Liver (tissue), 9 donors: Measurements from ENCODE around the gene NHS. TPM values are rescaled to one million over a fixed set of nuclear protein-coding genes. Genes with fewer than 3 reads are reported as not detected.

Experiments
- DNase-seq: peaks from one replicate; pipeline ENCODE4 v3.0.0-alpha.2; 2017; ENCODE audit warnings: low spot score
- H3K27ac ChIP-seq, 2 donors: one replicate each; pipeline ENCODE4 v1.7.0; 2013; ENCODE audit warnings: inconsistent platforms in 2 of 2, low read length in 2 of 2, control low read depth in 1 of 2, low read depth in 1 of 2, mild to moderate bottlenecking in 1 of 2
- H3K27me3 ChIP-seq, 4 donors: one replicate each; pipeline versions ENCODE4 v1.6.1 to v1.7.0; 2013; ENCODE audit warnings: low read length in 3 of 4, inconsistent platforms in 1 of 4, mild to moderate bottlenecking in 1 of 4, moderate library complexity in 1 of 4; ENCODE audit not compliant: control insufficient read depth in 4 of 4, insufficient read depth in 4 of 4
- H3K36me3 ChIP-seq, 4 donors: one replicate each; pipeline versions ENCODE4 v1.6.1 to v1.7.0; 2013; ENCODE audit warnings: low read length in 3 of 4, mild to moderate bottlenecking in 3 of 4, low read depth in 1 of 4, moderate library complexity in 1 of 4; ENCODE audit not compliant: control insufficient read depth in 4 of 4, insufficient read depth in 3 of 4
- H3K4me1 ChIP-seq, 4 donors: one replicate each; pipeline versions ENCODE4 v1.6.1 to v1.7.0; 2013; ENCODE audit warnings: low read length in 3 of 4, mild to moderate bottlenecking in 3 of 4, moderate library complexity in 1 of 4; ENCODE audit not compliant: control insufficient read depth in 4 of 4, insufficient read depth in 4 of 4
- H3K4me3 ChIP-seq, 3 donors: one replicate each; pipeline versions ENCODE4 v1.6.1 to v1.7.0; 2013; ENCODE audit warnings: low read length in 3 of 3, control low read depth in 1 of 3, low read depth in 1 of 3, mild to moderate bottlenecking in 1 of 3
- H3K9ac ChIP-seq, 2 donors: one replicate each; pipeline ENCODE4 v1.7.0; 2013; ENCODE audit warnings: low read length in 2 of 2, mild to moderate bottlenecking in 2 of 2, moderate library complexity in 2 of 2, control low read depth in 1 of 2, low read depth in 1 of 2
- H3K9me3 ChIP-seq, 4 donors: one replicate each; pipeline versions ENCODE4 v1.6.1 to v1.7.0; 2013; ENCODE audit warnings: low read length in 3 of 4; ENCODE audit not compliant: control insufficient read depth in 4 of 4
- ATF3 ChIP-seq: IDR thresholded peaks from 2 replicates; pipeline ENCODE4 v1.6.1; 2016; ENCODE audit warnings: antibody characterized with exemption
- CTCF ChIP-seq: fragments of 150-350 bp; IDR thresholded peaks from 2 replicates; pipeline ENCODE4 v1.5.1; 2017; ENCODE audit warnings: improper control_type of control experiment, low read depth, low read length; ENCODE audit not compliant: missing input control
- EGR1 ChIP-seq, 2 donors: IDR thresholded peaks; 2 replicates each; pipeline ENCODE4 v1.6.1; 2016 to 2018; ENCODE audit warnings: antibody characterized with exemption in 2 of 2, low read depth in 2 of 2
- FOXA1 ChIP-seq: IDR thresholded peaks from 2 replicates; pipeline ENCODE4 v1.6.1; 2016; ENCODE audit warnings: antibody characterized with exemption
- FOXA2 ChIP-seq: IDR thresholded peaks from 2 replicates; pipeline ENCODE4 v1.6.1; 2016; ENCODE audit warnings: antibody characterized with exemption
- GABPA ChIP-seq, 2 donors: IDR thresholded peaks in 1 of 2; conservative IDR thresholded peaks in 1 of 2; 2 replicates each; pipeline ENCODE4 v1.6.1; 2016; ENCODE audit warnings: antibody characterized with exemption in 2 of 2, mild to moderate bottlenecking in 1 of 2, moderate library complexity in 1 of 2
- HNF4A ChIP-seq, 2 donors: conservative IDR thresholded peaks; 2 replicates each; pipeline ENCODE4 v1.6.1; 2016; ENCODE audit warnings: antibody characterized with exemption in 2 of 2, mild to moderate bottlenecking in 2 of 2
- HNF4G ChIP-seq: IDR thresholded peaks from 2 replicates; pipeline ENCODE4 v1.6.1; 2016; ENCODE audit warnings: antibody characterized with exemption
- JUND ChIP-seq, 2 donors: IDR thresholded peaks; 2 replicates each; pipeline ENCODE4 v1.6.1; 2016; ENCODE audit warnings: antibody characterized with exemption in 2 of 2
- MAX ChIP-seq: IDR thresholded peaks from 2 replicates; pipeline ENCODE4 v1.6.1; 2016; ENCODE audit warnings: antibody characterized with exemption
- NR2F2 ChIP-seq: IDR thresholded peaks from 2 replicates; pipeline ENCODE4 v1.6.1; 2016; ENCODE audit warnings: antibody characterized with exemption
- RAD21 ChIP-seq, 2 donors: IDR thresholded peaks; 2 replicates each; pipeline ENCODE4 v1.6.1; 2016; ENCODE audit warnings: antibody characterized with exemption in 2 of 2, mild to moderate bottlenecking in 2 of 2
- REST ChIP-seq: IDR thresholded peaks from 2 replicates; pipeline ENCODE4 v1.6.1; 2016; ENCODE audit warnings: antibody characterized with exemption, mild to moderate bottlenecking
- RXRA ChIP-seq, 2 donors: IDR thresholded peaks; 2 replicates each; pipeline ENCODE4 v1.6.1; 2017 to 2018; ENCODE audit warnings: antibody characterized with exemption in 2 of 2, mild to moderate bottlenecking in 1 of 2
- SP1 ChIP-seq: IDR thresholded peaks from 2 replicates; pipeline ENCODE4 v1.6.1; 2018; ENCODE audit warnings: antibody characterized with exemption, mild to moderate bottlenecking
- TAF1 ChIP-seq: conservative IDR thresholded peaks from 2 replicates; pipeline ENCODE4 v1.6.1; 2016; ENCODE audit warnings: antibody characterized with exemption, mild to moderate bottlenecking
- YY1 ChIP-seq: IDR thresholded peaks from 2 replicates; pipeline ENCODE4 v1.6.1; 2016; ENCODE audit warnings: antibody characterized with exemption, mild to moderate bottlenecking
- ZBTB33 ChIP-seq: IDR thresholded peaks from 2 replicates; pipeline ENCODE4 v1.6.1; 2016; ENCODE audit warnings: antibody characterized with exemption
- WGBS: extraction: QIAGEN DNeasy Blood & Tissue Kit; methylation state at CpG from one replicate; pipeline ENCODE4 v1.1.7; 2013; 5-methylcytosine and 5-hydroxymethylcytosine counted together
- polyA plus RNA-seq, 2 donors: library from polyadenylated mRNA; stranded (reverse) in 1 of 2; unstranded in 1 of 2; fragments of 200-250 nt in 1 of 2; fragments of >200 nt in 1 of 2; fragmentation: Nextera tagmentation in 1 of 2; extraction: Ambion mirVana in 1 of 2; gene quantifications; one replicate each; pipeline versions ENCODE4 v1.2.1 to v1.2.3, GENCODE V29; 2013 to 2015
- total RNA-seq, 2 donors: library from RNA; depleted of rRNA; stranded (reverse); fragments of >200 nt; gene quantifications; one replicate each; pipeline ENCODE4 v1.2.3, GENCODE V29; 2014
- donor health status: healthy.
- donor health status: healthy.
- donor health status: healthy.
- donor health status: healthy.
- donor health status: healthy.

NHS gene
- total and polyA plus RNA-seq, 4 donors = 0.03 to 0.17 (median 0.10) TPM

GRCh38 chrX:17527135-17527701, 152.2 kb downstream of the NHS start:
- Histone ChIP-seq H3K9ac (no peak overlapping the region), H3K27ac (no peak overlapping the region), H3K4me3 (no peak overlapping the region), H3K27me3 (peaks cover 0 to 2% (median 0%) of the 10 kb centered on the region in 4 donors), H3K9me3 (no peaks in the 10 kb centered on the region), H3K36me3 (no peaks in the 10 kb centered on the region), H3K4me1 (no peaks in the 10 kb centered on the region)
- WGBS = 63% methylated on average over 5 of the region's 5 CpGs
- no peak for TF ChIP-seq JUND (IDR thresholded peaks at IDR 0.05)
- no peak for TF ChIP-seq NR2F2
- no peak for TF ChIP-seq HNF4A (conservative IDR thresholded peaks at IDR 0.05)
- TF ChIP-seq TAF1 = no peak
- TF ChIP-seq YY1 = no peak
- no peak for TF ChIP-seq REST
- no peak for DNase-seq

GRCh38 chrX:17527922-17528321, 152.9 kb downstream of the NHS start:
- H3K4me3 ChIP-seq = no peak overlapping the region
- H3K36me3 ChIP-seq = no peaks in the 10 kb centered on the region
- no peak for DNase-seq
- WGBS = 83% methylated on average over 1 of the region's 1 CpG
- H3K9me3 ChIP-seq = no peaks in the 10 kb centered on the region
- peaks cover 0 to 2% (median 0%) of the 10 kb centered on the region in 4 donors for H3K27me3 ChIP-seq
- H3K4me1 ChIP-seq = no peaks in the 10 kb centered on the region
- no peak overlapping the region for H3K9ac ChIP-seq
- H3K27ac ChIP-seq = no peak overlapping the region
- TF ChIP-seq GABPA (IDR thresholded peaks at IDR 0.05 in 1 of 2, conservative IDR thresholded peaks at IDR 0.05 in 1 of 2) (no peak), ZBTB33 (no peak), JUND (IDR thresholded peaks at IDR 0.05) (no peak), MAX (no peak), REST (no peak), RXRA (IDR thresholded peaks at IDR 0.05) (no peak), ATF3 (no peak), CTCF (no peak), TAF1 (no peak), YY1 (no peak), NR2F2 (no peak), FOXA1 (no peak), RAD21 (IDR thresholded peaks at IDR 0.05) (no peak), HNF4G (no peak), SP1 (no peak), FOXA2 (no peak), EGR1 (IDR thresholded peaks at IDR 0.05; ENCODE audit: low read depth in 2 of 2) (no peak), HNF4A (conservative IDR thresholded peaks at IDR 0.05) (no peak)
